Activated CD4-positive, alpha-beta T cell treated with anti-CD3 and anti-CD28 coated beads, Interleukin-2, amount 10 ng/mL, durations not matched to agents 7 days and 5 days (primary cell): Measurements from ENCODE around the gene GNGT1. TPM values are rescaled to one million over a fixed set of nuclear protein-coding genes. Genes with fewer than 3 reads are reported as not detected.

Source experiments
- CTCF ChIA-PET: fragments of 350-600 bp; sonication (Branson Sonifier 250); formaldehyde crosslinking; loops from one replicate; lab custom pipeline; 2021; ENCODE audit warnings: antibody characterized with exemption; lab: Charles Lee
- POLR2A ChIA-PET: fragments of 350-600 bp; sonication (Branson Sonifier 250); formaldehyde crosslinking; loops from one replicate; lab custom pipeline; 2021; ENCODE audit warnings: antibody characterized with exemption; lab: Charles Lee
- DNase-seq: peaks from one replicate; pipeline ENCODE4 v3.0.0-alpha.2; 2020
- H3K27ac Mint-ChIP-seq: one replicate; pipeline ENCODE4 v1.8.0; 2021; ENCODE audit warnings: mild to moderate bottlenecking, moderate library complexity, mixed read lengths
- H3K27me3 Mint-ChIP-seq: one replicate; pipeline ENCODE4 v1.8.0; 2021; ENCODE audit warnings: mixed read lengths
- H3K36me3 Mint-ChIP-seq: one replicate; pipeline ENCODE4 v1.8.0; 2021; ENCODE audit warnings: low read depth, mixed read lengths
- H3K4me1 Mint-ChIP-seq: one replicate; pipeline ENCODE4 v1.8.0; 2021; ENCODE audit warnings: mixed read lengths
- H3K4me3 Mint-ChIP-seq: one replicate; pipeline ENCODE4 v1.8.0; 2021; ENCODE audit warnings: mild to moderate bottlenecking, moderate library complexity, mixed read lengths
- H3K9me3 Mint-ChIP-seq: one replicate; pipeline ENCODE4 v1.8.0; 2021; ENCODE audit warnings: mixed read lengths
- total RNA-seq, 2 experiments: library from RNA; stranded (reverse); gene quantifications; one replicate each; pipeline ENCODE4 v1.2.3, GENCODE V29; 2021

GNGT1 gene
- not detected for total RNA-seq

DNA sequence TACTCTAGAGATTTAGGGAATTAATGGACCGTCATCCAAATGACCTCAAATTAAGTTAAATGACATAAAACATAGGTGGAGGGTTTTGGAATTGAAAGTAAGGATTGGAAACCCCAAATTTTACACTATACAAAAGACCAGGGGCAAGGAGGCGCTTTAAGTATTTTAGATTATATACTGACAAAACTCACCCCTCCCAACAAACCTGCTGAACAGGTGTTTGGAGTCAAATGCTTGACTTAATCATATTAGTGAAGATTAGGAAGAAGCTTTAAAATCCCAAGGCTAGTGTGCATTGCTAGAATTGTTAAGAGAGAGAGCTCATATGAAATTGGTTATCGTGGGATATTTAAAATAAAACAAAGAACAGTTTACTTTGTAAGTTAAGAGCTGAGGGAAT lies at the start of gene GNGT1:
GNGT1 (plus strand) TSS at position 301 of the 400 bp plus-strand sequence. CDS start 180 bp downstream, outside the sequence.
- H3K36me3 Mint-ChIP-seq: no peaks in the 10 kb centered on the region
- H3K4me1 Mint-ChIP-seq: no peaks in the 10 kb centered on the region
- CTCF ChIA-PET: no interaction called here
- DNase-seq: no peak
- POLR2A ChIA-PET: no interaction called here
- no peaks in the 10 kb centered on the region for H3K9me3 Mint-ChIP-seq
- no peak within 1 kb of the TSS for H3K27ac Mint-ChIP-seq
- no peak within 1 kb of the TSS for H3K4me3 Mint-ChIP-seq
- H3K27me3 Mint-ChIP-seq: peaks cover 1% of the 10 kb centered on the region

DNA sequence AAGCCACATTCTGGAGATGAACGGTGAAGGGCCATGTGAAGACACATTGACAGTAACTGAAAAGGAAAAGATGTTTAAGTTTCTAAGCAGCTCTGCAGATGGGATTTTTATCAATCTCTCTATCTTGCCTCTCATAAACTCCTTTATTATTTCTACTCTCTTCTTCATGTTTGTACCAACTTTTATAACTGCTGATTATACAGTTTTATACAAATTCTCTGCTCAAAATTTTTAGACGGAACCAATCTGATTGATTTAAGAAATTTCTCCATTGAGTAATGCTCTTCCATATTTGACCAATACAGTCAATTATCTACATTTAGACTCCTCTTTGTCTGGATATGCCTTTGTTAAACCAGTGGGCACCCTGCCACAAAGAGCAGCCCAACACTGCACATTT lies 47.5 kb upstream of the GNGT1 start:
- no peak for DNase-seq
- peaks cover 6% of the 10 kb centered on the region for H3K27me3 Mint-ChIP-seq
- no peaks in the 10 kb centered on the region for H3K4me1 Mint-ChIP-seq
- H3K36me3 Mint-ChIP-seq: no peaks in the 10 kb centered on the region
- ChIA-PET CTCF (no interaction called here), POLR2A (no interaction called here)
- H3K4me3 Mint-ChIP-seq: no peak overlapping the region
- no peaks in the 10 kb centered on the region for H3K9me3 Mint-ChIP-seq
- no peak overlapping the region for H3K27ac Mint-ChIP-seq

DNA sequence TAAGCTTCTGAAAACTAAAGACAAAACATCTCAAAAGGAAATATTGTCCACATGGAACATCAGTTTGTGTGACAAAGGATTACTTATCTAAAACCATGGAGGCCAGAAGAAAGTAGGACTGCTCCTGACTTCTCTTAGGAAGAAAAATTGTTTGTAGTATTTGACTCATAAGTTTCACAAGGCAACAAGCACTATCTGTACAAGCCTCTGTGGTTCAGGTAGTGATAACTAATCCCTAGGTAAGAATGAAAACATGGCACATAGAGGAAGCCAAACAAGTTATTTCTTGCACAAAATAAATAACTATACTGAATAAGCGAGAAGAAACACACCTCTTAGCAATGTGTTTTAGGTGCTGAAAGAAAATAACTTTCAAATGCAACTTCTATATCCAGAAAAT lies 46.1 kb upstream of the GNGT1 start:
- H3K4me1 Mint-ChIP-seq: no peaks in the 10 kb centered on the region
- H3K9me3 Mint-ChIP-seq: no peaks in the 10 kb centered on the region
- ChIA-PET POLR2A (no interaction called here), CTCF (no interaction called here)
- H3K27ac Mint-ChIP-seq: no peak overlapping the region
- H3K27me3 Mint-ChIP-seq: peaks cover 4% of the 10 kb centered on the region
- no peak overlapping the region for H3K4me3 Mint-ChIP-seq
- DNase-seq: no peak
- no peaks in the 10 kb centered on the region for H3K36me3 Mint-ChIP-seq

- peaks cover 4% of the 10 kb centered on the region for H3K27me3 Mint-ChIP-seq
- POLR2A ChIA-PET: no interaction called here
- H3K9me3 Mint-ChIP-seq: no peaks in the 10 kb centered on the region
- no peaks in the 10 kb centered on the region for H3K4me1 Mint-ChIP-seq
- no peak overlapping the region for H3K4me3 Mint-ChIP-seq
- CTCF ChIA-PET: no interaction called here
- H3K27ac Mint-ChIP-seq: no peak overlapping the region
- H3K36me3 Mint-ChIP-seq: no peaks in the 10 kb centered on the region
- no peak for DNase-seq
These were observed 44.9 kb upstream of the GNGT1 start for GRCh38 chr7:93861325-93861949.

DNA sequence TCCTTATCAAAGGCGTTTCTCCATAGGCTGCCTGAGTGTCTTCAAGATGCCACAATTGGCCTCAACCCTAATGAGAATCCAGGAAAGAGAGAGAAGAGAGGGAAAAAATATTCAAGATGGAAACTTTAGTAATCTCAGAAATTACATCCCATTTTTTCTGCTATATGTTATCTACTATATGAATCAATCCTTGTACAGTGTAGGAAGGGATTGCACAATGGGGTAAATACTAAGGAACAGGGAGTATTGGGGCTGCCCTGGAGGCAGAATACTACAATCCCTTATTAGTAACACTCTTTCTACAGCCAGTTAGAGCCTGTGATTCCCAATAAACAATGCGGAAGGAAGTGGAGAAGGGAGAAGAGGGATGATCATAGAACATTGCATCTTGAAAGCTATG lies 43.7 kb upstream of the GNGT1 start:
- Mint-ChIP-seq H3K4me1 (no peaks in the 10 kb centered on the region), H3K27me3 (peaks cover 4% of the 10 kb centered on the region), H3K27ac (no peak overlapping the region), H3K4me3 (no peak overlapping the region), H3K36me3 (no peaks in the 10 kb centered on the region), H3K9me3 (no peaks in the 10 kb centered on the region)
- ChIA-PET POLR2A (no interaction called here), CTCF (no interaction called here)
- no peak for DNase-seq

DNA sequence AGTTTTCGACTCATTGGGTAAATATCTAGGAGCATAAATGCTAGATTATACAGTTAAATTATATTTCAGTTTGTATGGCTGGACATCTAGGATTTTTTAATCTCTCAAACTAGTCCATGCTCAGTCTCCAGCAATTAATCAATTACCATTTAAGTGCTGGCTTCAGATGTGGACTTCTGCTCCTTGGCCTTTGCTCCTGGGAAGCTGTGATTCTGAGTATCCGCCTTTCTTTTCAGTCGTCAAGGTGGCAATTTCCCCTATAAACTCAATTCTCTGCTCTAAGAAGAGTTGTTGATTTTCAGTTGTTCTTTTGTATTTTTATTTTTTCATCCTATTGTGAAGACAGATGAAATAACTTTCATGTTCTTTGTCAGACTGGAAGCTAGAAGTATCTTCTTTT lies 39.5 kb upstream of the GNGT1 start:
- ChIA-PET POLR2A (no interaction called here), CTCF (interaction anchor here (0.6 kb wide), 1 partner anchor 581 kb away, joined by 5 read pairs; no protein-coding TSS in a partner anchor)
- no peaks in the 10 kb centered on the region for H3K36me3 Mint-ChIP-seq
- no peak overlapping the region for H3K4me3 Mint-ChIP-seq
- DNase-seq: no peak
- no peaks in the 10 kb centered on the region for H3K9me3 Mint-ChIP-seq
- no peaks in the 10 kb centered on the region for H3K4me1 Mint-ChIP-seq
- H3K27ac Mint-ChIP-seq: no peak overlapping the region
- no peaks in the 10 kb centered on the region for H3K27me3 Mint-ChIP-seq

DNA sequence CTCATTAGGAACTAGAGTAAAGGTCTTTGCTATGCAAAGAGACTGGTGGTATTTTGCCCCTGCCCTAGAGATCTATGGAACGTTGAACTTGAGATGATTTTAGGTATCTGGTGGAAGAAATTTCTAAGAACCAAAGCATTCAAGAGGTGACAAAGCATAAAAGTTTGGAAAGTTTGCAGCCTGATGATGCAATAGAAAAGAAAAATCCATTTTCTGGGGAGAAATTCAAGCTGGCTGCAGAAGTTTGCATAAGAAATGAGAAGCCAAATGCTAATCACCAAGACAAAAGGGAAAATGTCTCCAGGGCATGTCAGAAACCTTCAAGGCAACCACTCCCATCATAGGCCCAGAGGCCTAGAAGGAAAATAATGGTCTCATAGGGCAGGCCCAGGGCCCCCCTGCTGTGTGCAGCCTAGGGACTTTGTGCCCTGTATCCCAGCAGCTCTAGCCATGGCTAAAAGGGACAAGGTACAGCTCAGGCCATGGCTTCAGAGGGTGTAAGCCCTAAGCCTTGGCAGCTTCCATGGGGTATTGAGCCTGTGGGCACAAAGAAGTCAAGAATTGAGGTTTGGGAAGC lies 32.3 kb upstream of the GNGT1 start:
- H3K27ac Mint-ChIP-seq: no peak overlapping the region
- H3K9me3 Mint-ChIP-seq: no peaks in the 10 kb centered on the region
- ChIA-PET CTCF (no interaction called here), POLR2A (no interaction called here)
- no peaks in the 10 kb centered on the region for H3K4me1 Mint-ChIP-seq
- H3K36me3 Mint-ChIP-seq: no peaks in the 10 kb centered on the region
- no peak overlapping the region for H3K4me3 Mint-ChIP-seq
- no peaks in the 10 kb centered on the region for H3K27me3 Mint-ChIP-seq
- no peak for DNase-seq

DNA sequence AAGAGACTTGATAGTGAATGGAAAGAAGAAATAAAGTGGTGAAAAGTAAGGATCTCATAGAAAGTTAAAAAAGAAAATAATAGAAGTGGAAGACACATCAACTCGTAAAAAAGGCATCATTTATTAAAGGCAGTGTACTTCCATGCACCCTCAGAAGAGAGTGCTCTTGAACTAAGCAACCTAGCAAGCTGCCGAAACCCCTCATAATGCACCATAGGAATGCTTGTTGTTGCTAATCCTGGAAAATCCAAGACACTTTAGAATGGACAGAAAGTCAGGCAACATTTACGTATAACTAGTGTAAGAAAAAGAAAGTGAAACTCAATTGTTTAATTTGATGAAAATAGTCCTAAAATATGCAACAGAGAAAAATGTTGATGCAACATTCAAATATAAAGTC lies 28.6 kb upstream of the GNGT1 start:
- Mint-ChIP-seq H3K4me1 (no peaks in the 10 kb centered on the region), H3K27ac (no peak overlapping the region), H3K4me3 (no peak overlapping the region), H3K36me3 (no peaks in the 10 kb centered on the region), H3K27me3 (no peaks in the 10 kb centered on the region), H3K9me3 (no peaks in the 10 kb centered on the region)
- ChIA-PET POLR2A (no interaction called here), CTCF (no interaction called here)
- no peak for DNase-seq

- DNase-seq: no peak
- Mint-ChIP-seq H3K27ac (no peak overlapping the region), H3K9me3 (no peaks in the 10 kb centered on the region), H3K4me3 (no peak overlapping the region), H3K27me3 (no peaks in the 10 kb centered on the region), H3K36me3 (no peaks in the 10 kb centered on the region), H3K4me1 (no peaks in the 10 kb centered on the region)
- ChIA-PET POLR2A (no interaction called here), CTCF (no interaction called here)
These were observed 27.0 kb upstream of the GNGT1 start for GRCh38 chr7:93879356-93879755.

DNA sequence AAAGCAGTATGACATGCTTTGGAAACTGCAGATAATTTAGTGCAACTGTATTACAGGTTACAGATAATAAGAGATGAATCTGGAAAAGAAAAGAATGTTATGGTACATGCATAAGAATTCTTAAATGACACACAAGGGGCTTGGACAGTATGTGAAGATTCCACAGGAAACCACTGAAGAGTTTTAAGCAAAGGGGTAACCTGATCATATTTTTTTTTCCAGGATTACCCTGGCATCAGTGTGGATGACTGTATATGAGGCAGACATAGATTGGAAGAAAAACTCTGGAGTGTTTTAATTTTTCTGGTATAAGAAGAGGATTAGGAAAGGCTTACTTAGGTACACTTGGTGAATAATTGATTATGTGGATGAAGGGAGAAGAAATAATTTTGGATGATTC lies 23.9 kb upstream of the GNGT1 start:
- no peaks in the 10 kb centered on the region for H3K9me3 Mint-ChIP-seq
- H3K4me3 Mint-ChIP-seq: no peak overlapping the region
- ChIA-PET POLR2A (no interaction called here), CTCF (no interaction called here)
- H3K4me1 Mint-ChIP-seq: no peaks in the 10 kb centered on the region
- no peak overlapping the region for H3K27ac Mint-ChIP-seq
- DNase-seq: no peak
- no peaks in the 10 kb centered on the region for H3K36me3 Mint-ChIP-seq
- peaks cover 5% of the 10 kb centered on the region for H3K27me3 Mint-ChIP-seq

DNA sequence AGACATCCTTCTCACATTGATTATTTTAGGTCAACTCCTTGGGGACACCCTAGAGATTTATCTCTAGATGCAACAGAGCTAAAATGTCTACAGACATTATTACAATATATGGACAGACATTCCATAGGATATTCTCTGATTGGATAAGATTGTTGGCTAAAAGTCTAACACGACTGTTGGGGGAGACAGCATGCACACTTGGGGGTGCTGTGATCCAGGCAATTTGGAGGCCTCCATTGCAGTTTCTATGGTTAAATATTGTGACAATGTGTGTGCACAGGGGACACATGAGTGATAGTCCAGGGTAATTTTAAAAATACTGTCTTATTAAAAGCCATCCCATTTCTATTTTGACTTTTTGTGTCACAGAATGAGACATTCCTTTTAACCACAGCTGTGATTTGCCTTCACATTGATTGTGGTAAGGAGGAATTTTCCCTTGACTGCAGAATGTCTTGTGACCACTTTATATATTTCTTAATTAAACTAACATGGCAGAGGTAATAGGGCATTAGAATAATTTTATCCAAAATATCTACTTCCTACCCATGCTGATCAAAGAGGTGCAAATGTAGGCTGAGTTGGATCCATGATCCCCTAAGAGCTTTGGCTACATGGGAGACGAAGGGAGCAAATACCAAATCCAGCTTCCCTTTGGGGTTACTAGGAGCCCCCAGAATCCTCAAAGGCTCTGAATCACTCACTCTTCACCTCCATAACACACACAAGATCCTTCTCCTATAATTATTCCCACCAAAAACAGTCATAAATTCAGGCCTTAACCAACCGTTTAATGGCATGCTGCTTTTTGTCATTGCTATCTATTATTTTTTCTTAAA lies 23.1 kb upstream of the GNGT1 start:
- H3K4me1 Mint-ChIP-seq: no peaks in the 10 kb centered on the region
- no peaks in the 10 kb centered on the region for H3K36me3 Mint-ChIP-seq
- ChIA-PET CTCF (no interaction called here), POLR2A (no interaction called here)
- H3K27me3 Mint-ChIP-seq: peaks cover 12% of the 10 kb centered on the region
- no peak for DNase-seq
- H3K4me3 Mint-ChIP-seq: no peak overlapping the region
- H3K9me3 Mint-ChIP-seq: no peaks in the 10 kb centered on the region
- H3K27ac Mint-ChIP-seq: no peak overlapping the region

DNA sequence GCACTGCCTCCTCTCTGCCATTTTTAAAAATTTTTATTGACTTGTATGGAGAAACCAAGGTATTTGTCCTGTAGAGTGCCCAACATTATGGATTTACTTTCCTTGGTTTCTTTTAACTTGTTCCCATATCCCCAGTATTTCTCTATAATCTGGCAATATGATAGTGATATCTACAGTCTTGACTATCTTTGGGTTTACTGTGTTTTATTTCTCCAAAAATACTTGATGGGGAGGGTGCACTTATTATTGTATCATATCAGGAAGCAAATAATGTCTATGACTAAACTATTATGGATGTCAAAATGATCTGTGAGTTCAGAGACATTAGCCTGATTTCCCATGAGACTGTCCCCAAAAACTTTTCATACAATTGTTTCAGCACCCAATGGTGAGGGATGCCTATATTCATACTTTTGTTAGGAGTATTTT lies 22.4 kb upstream of the GNGT1 start:
- no peak for DNase-seq
- no peaks in the 10 kb centered on the region for H3K4me1 Mint-ChIP-seq
- CTCF ChIA-PET: no interaction called here
- H3K4me3 Mint-ChIP-seq: no peak overlapping the region
- H3K9me3 Mint-ChIP-seq: no peaks in the 10 kb centered on the region
- H3K36me3 Mint-ChIP-seq: no peaks in the 10 kb centered on the region
- POLR2A ChIA-PET: no interaction called here
- no peak overlapping the region for H3K27ac Mint-ChIP-seq
- peaks cover 18% of the 10 kb centered on the region for H3K27me3 Mint-ChIP-seq

GRCh38 chr7:93884541-93884940 lies 21.8 kb upstream of the GNGT1 start:
- POLR2A ChIA-PET: no interaction called here
- Mint-ChIP-seq H3K4me3 (no peak overlapping the region), H3K36me3 (no peaks in the 10 kb centered on the region), H3K4me1 (peaks cover under 1% of the 10 kb centered on the region), H3K27me3 (peaks cover 24% of the 10 kb centered on the region), H3K27ac (no peak overlapping the region), H3K9me3 (no peaks in the 10 kb centered on the region)
- DNase-seq: no peak
- CTCF ChIA-PET: no interaction called here
